SK-N-SH treated with all-trans-retinoic acid at 6 μM for 48 hours (cell line): ENCODE results near the gene RASA3.

Experiments
- ARNTL ChIP-seq: fragments of 450-650 bp; formaldehyde crosslinking; IDR thresholded peaks from 2 replicates; pipeline ENCODE4 v1.5.0; 2020; ENCODE audit warnings: low read depth, mild to moderate bottlenecking, moderate library complexity, borderline replicate concordance
- BACH2 ChIP-seq: fragments of 250-450 bp; sonication (Bioruptor Pico); IDR thresholded peaks from 2 replicates; pipeline ENCODE4 v1.9.0; 2021; ENCODE audit warnings: mild to moderate bottlenecking, borderline replicate concordance
- CSDC2 ChIP-seq: fragments of 250-450 bp; sonication (Bioruptor Pico); IDR thresholded peaks from 2 replicates; pipeline ENCODE4 v1.5.0; 2020; ENCODE audit warnings: mild to moderate bottlenecking, moderate library complexity
- GLIS3 ChIP-seq: fragments of 250-450 bp; sonication (Bioruptor Pico); IDR thresholded peaks from 2 replicates; pipeline ENCODE4 v1.5.0; 2020; ENCODE audit warnings: mild to moderate bottlenecking, moderate library complexity
- PPARA ChIP-seq: fragments of 250-450 bp; sonication (Bioruptor Pico); IDR thresholded peaks from 2 replicates; pipeline ENCODE4 v1.5.0; 2020; ENCODE audit warnings: mild to moderate bottlenecking, borderline replicate concordance
- TCF4 ChIP-seq: fragments of 250-450 bp; sonication (Bioruptor Pico); IDR thresholded peaks from 2 replicates; pipeline ENCODE4 v1.8.0; 2021; ENCODE audit warnings: mild to moderate bottlenecking, moderate library complexity, borderline replicate concordance
- TOX ChIP-seq: fragments of 250-450 bp; sonication (Bioruptor Pico); IDR thresholded peaks from 2 replicates; pipeline ENCODE4 v1.8.0; 2021; ENCODE audit warnings: mild to moderate bottlenecking, moderate library complexity, borderline replicate concordance
- ZC3H10 ChIP-seq: fragments of 250-450 bp; sonication (Bioruptor Pico); IDR thresholded peaks from 2 replicates; pipeline ENCODE4 v1.5.1; 2021; ENCODE audit warnings: mild to moderate bottlenecking, moderate library complexity
- ZFP30 ChIP-seq: fragments of 450-650 bp; formaldehyde crosslinking; IDR thresholded peaks from 2 replicates; pipeline ENCODE4 v1.5.0; 2022; ENCODE audit warnings: mild to moderate bottlenecking, moderate library complexity
- TF ChIP-seq, protein P1 (sequence below): fragments of 250-450 bp; sonication (Bioruptor Pico); IDR thresholded peaks from 2 replicates; pipeline ENCODE4 v1.8.0; 2020; ENCODE audit warnings: mild to moderate bottlenecking, moderate library complexity, borderline replicate concordance
- TF ChIP-seq, protein P2 (sequence below): fragments of 250-450 bp; sonication (Bioruptor Pico); IDR thresholded peaks from 2 replicates; pipeline ENCODE4 v1.5.1; 2020; ENCODE audit warnings: low read depth, mild to moderate bottlenecking, moderate library complexity
- TF ChIP-seq, protein P3 (sequence below): fragments of 250-450 bp; sonication (Bioruptor Pico); IDR thresholded peaks from 2 replicates; pipeline ENCODE4 v1.5.1; 2021; ENCODE audit warnings: mild to moderate bottlenecking, moderate library complexity

DNA sequence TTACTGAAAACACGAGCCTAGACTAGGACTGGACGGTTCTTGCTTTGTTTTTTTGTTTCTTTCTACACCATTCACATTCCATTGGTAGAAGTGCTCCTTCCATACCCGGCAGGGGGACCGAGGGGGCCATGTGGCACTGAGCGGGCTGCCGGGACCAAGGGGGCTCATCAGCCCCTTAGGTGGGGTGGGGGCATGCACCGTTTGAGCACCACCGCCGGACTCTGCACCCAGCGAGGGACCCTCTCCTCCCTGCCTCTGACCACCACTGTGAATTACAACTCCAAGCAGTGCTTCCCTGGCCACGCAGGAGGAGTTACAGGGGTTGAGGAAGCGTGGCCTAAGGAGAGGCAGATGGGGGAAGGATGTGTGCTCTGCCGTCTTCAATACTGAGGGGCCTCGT, 31.6 kb upstream of the RASA3 start:
- TF ChIP-seq, protein P1, sequence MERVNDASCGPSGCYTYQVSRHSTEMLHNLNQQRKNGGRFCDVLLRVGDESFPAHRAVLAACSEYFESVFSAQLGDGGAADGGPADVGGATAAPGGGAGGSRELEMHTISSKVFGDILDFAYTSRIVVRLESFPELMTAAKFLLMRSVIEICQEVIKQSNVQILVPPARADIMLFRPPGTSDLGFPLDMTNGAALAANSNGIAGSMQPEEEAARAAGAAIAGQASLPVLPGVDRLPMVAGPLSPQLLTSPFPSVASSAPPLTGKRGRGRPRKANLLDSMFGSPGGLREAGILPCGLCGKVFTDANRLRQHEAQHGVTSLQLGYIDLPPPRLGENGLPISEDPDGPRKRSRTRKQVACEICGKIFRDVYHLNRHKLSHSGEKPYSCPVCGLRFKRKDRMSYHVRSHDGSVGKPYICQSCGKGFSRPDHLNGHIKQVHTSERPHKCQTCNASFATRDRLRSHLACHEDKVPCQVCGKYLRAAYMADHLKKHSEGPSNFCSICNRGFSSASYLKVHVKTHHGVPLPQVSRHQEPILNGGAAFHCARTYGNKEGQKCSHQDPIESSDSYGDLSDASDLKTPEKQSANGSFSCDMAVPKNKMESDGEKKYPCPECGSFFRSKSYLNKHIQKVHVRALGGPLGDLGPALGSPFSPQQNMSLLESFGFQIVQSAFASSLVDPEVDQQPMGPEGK (CRISPR knock-in tag) = no peak
- TF ChIP-seq, protein P2, sequence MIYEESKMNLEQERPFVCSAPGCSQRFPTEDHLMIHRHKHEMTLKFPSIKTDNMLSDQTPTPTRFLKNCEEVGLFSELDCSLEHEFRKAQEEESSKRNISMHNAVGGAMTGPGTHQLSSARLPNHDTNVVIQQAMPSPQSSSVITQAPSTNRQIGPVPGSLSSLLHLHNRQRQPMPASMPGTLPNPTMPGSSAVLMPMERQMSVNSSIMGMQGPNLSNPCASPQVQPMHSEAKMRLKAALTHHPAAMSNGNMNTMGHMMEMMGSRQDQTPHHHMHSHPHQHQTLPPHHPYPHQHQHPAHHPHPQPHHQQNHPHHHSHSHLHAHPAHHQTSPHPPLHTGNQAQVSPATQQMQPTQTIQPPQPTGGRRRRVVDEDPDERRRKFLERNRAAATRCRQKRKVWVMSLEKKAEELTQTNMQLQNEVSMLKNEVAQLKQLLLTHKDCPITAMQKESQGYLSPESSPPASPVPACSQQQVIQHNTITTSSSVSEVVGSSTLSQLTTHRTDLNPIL = no peak
- TF ChIP-seq GLIS3 (CRISPR knock-in tag) = no peak
- TF ChIP-seq, protein P3, sequence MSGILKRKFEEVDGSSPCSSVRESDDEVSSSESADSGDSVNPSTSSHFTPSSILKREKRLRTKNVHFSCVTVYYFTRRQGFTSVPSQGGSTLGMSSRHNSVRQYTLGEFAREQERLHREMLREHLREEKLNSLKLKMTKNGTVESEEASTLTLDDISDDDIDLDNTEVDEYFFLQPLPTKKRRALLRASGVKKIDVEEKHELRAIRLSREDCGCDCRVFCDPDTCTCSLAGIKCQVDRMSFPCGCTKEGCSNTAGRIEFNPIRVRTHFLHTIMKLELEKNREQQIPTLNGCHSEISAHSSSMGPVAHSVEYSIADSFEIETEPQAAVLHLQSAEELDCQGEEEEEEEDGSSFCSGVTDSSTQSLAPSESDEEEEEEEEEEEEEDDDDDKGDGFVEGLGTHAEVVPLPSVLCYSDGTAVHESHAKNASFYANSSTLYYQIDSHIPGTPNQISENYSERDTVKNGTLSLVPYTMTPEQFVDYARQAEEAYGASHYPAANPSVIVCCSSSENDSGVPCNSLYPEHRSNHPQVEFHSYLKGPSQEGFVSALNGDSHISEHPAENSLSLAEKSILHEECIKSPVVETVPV (CRISPR knock-in tag) = no peak
- TF ChIP-seq TOX = no peak
- no peak for TF ChIP-seq ARNTL (CRISPR knock-in tag)
- TF ChIP-seq BACH2 (CRISPR knock-in tag) = no peak
- no peak for TF ChIP-seq CSDC2 (CRISPR knock-in tag)
- no peak for TF ChIP-seq PPARA (CRISPR knock-in tag)
- TF ChIP-seq TCF4 = no peak
- TF ChIP-seq ZFP30 (CRISPR knock-in tag) = no peak
- no peak for TF ChIP-seq ZC3H10 (CRISPR knock-in tag)
